GM23338 (cell line): Measurements from ENCODE around the gene PODN. TPM values are rescaled to one million over a fixed set of nuclear protein-coding genes. Genes with fewer than 3 reads are reported as not detected.

Source experiments
- ATAC-seq: fragments of 200-7000 bp; cut with Tn5 transposase; 3 replicates; pipeline ENCODE4 v1.9.1; 2020
- DNase-seq: peaks from one replicate; pipeline ENCODE4 v3.0.0-alpha.2; 2015; ENCODE audit warnings: low spot score
- H2AFZ ChIP-seq: fragments of 200-600 bp; sonication (generic); 2 replicates; pipeline ENCODE4 v1.8.0; 2016; ENCODE audit warnings: antibody characterized with exemption, mild to moderate bottlenecking, moderate library complexity
- H3F3A ChIP-seq: fragments of 200-600 bp; sonication (generic); replicated peaks from 2 replicates; pipeline ENCODE4 v1.8.0; 2017; ENCODE audit warnings: antibody characterized with exemption, mixed run types, low read depth
- H3K27ac ChIP-seq: fragments of 200-600 bp; sonication (generic); 2 replicates; pipeline ENCODE4 v1.6.1; 2016; ENCODE audit warnings: low read depth
- H3K27me3 ChIP-seq: fragments of 200-600 bp; sonication (generic); 2 replicates; pipeline ENCODE4 v1.8.0; 2016; ENCODE audit warnings: mild to moderate bottlenecking, mixed run types, moderate library complexity; ENCODE audit not compliant: insufficient read depth
- H3K36me3 ChIP-seq: fragments of 200-600 bp; sonication (generic); 2 replicates; pipeline ENCODE4 v1.8.0; 2016; ENCODE audit warnings: mild to moderate bottlenecking; ENCODE audit not compliant: insufficient read depth
- H3K4me1 ChIP-seq: fragments of 200-600 bp; sonication (generic); 2 replicates; pipeline ENCODE4 v1.8.0; 2016; ENCODE audit warnings: mild to moderate bottlenecking, moderate library complexity; ENCODE audit not compliant: insufficient read depth
- H3K4me2 ChIP-seq: fragments of 200-600 bp; sonication (generic); 2 replicates; pipeline ENCODE4 v1.7.1; 2017; ENCODE audit warnings: mixed run types
- H3K4me3 ChIP-seq: fragments of 200-600 bp; sonication (generic); 2 replicates; pipeline ENCODE4 v1.6.1; 2016; ENCODE audit warnings: mixed run types
- H3K79me2 ChIP-seq: fragments of 200-600 bp; sonication (generic); replicated peaks from 2 replicates; pipeline ENCODE4 v1.8.0; 2017; ENCODE audit warnings: mild to moderate bottlenecking; ENCODE audit not compliant: insufficient read depth
- H3K9me2 ChIP-seq: fragments of 200-600 bp; sonication (generic); 2 replicates; pipeline ENCODE4 v1.8.0; 2017; ENCODE audit not compliant: insufficient read depth
- H4K20me1 ChIP-seq: fragments of 200-600 bp; sonication (generic); replicated peaks from 2 replicates; pipeline ENCODE4 v1.8.0; 2017; ENCODE audit warnings: mild to moderate bottlenecking; ENCODE audit not compliant: insufficient read depth
- H3K27ac Mint-ChIP-seq: 2 replicates; pipeline ENCODE4 v1.8.0; 2020; ENCODE audit warnings: inconsistent platforms, mild to moderate bottlenecking, moderate library complexity, mixed read lengths
- H3K27me3 Mint-ChIP-seq: 3 replicates; pipeline ENCODE4 v1.8.0; 2022; ENCODE audit warnings: low read depth, mild to moderate bottlenecking, moderate library complexity, mixed read lengths, inconsistent platforms; ENCODE audit not compliant: insufficient read depth, poor library complexity
- H3K36me3 Mint-ChIP-seq: 3 replicates; pipeline ENCODE4 v1.8.0; 2021; ENCODE audit warnings: low read depth, mild to moderate bottlenecking, inconsistent platforms, moderate library complexity, mixed read lengths
- H3K4me1 Mint-ChIP-seq: 3 replicates; pipeline ENCODE4 v1.8.0; 2020; ENCODE audit warnings: mild to moderate bottlenecking, inconsistent platforms, mixed read lengths
- H3K4me3 Mint-ChIP-seq: 3 replicates; pipeline ENCODE4 v1.8.0; 2021; ENCODE audit warnings: moderate library complexity, mild to moderate bottlenecking, inconsistent platforms, mixed read lengths
- H3K9me3 Mint-ChIP-seq: 3 replicates; pipeline ENCODE4 v1.8.0; 2020; ENCODE audit warnings: moderate library complexity, mild to moderate bottlenecking, inconsistent platforms, mixed read lengths
- CREB1 ChIP-seq: fragments of 250-450 bp; sonication (Bioruptor Pico); IDR thresholded peaks from 2 replicates; pipeline ENCODE4 v1.5.0; 2020; ENCODE audit warnings: low read depth, mild to moderate bottlenecking, moderate library complexity
- CTCF ChIP-seq, 2 experiments: fragments of 200-600 bp in 1 of 2; sonication (generic) in 1 of 2; conservative IDR thresholded peaks; 2 replicates each; pipeline versions ENCODE4 v1.5.1 to v1.6.1; 2016 to 2017; ENCODE audit warnings: antibody characterized with exemption in 2 of 2, low read depth in 2 of 2, mild to moderate bottlenecking in 2 of 2, moderate library complexity in 1 of 2
- ETS1 ChIP-seq: IDR thresholded peaks from 2 replicates; pipeline ENCODE4 v1.6.1; 2016; ENCODE audit warnings: antibody characterized with exemption
- EZH2 ChIP-seq: fragments of 200-600 bp; sonication (generic); IDR thresholded peaks from one replicate; pipeline ENCODE4 v1.8.0; 2017; ENCODE audit warnings: antibody characterized with exemption, mild to moderate bottlenecking, low read depth; ENCODE audit not compliant: unreplicated experiment
- EZH2phosphoT487 ChIP-seq: fragments of 200-600 bp; sonication (generic); IDR thresholded peaks from one replicate; pipeline ENCODE4 v1.8.1; 2018; ENCODE audit warnings: antibody characterized with exemption; ENCODE audit not compliant: unreplicated experiment
- POLR2AphosphoS5 ChIP-seq: IDR thresholded peaks from 2 replicates; pipeline ENCODE4 v1.6.1; 2016; ENCODE audit warnings: antibody characterized with exemption, low read depth
- ZNF114 ChIP-seq: fragments of 250-450 bp; sonication (Bioruptor Pico); IDR thresholded peaks from 2 replicates; pipeline ENCODE4 v1.5.0; 2020; ENCODE audit warnings: mild to moderate bottlenecking, moderate library complexity
- ZNF462 ChIP-seq: fragments of 250-450 bp; sonication (Bioruptor Pico); IDR thresholded peaks from 2 replicates; pipeline ENCODE4 v1.5.0; 2020; ENCODE audit warnings: mild to moderate bottlenecking, moderate library complexity
- polyA plus RNA-seq: library from polyadenylated mRNA; unstranded; fragments of >200 nt; fragmentation: Nextera tagmentation; extraction: Ambion mirVana; gene quantifications from 2 replicates; pipeline ENCODE4 v1.2.1, GENCODE V29; 2016
- total RNA-seq: library from RNA; depleted of rRNA; stranded (reverse); fragments of >200 nt; shearing (Covaris generic); gene quantifications from 2 replicates; pipeline ENCODE4 v1.2.3, GENCODE V29; 2014
- TF ChIP-seq, protein P1 (sequence below): IDR thresholded peaks from one replicate; pipeline ENCODE4 v1.6.1; 2018; ENCODE audit warnings: antibody characterized with exemption; ENCODE audit not compliant: unreplicated experiment

The PODN gene
- total and polyA plus RNA-seq, 2 experiments from 2014 or later, result 0.16 to 0.24 TPM

- TF ChIP-seq, protein P1, sequence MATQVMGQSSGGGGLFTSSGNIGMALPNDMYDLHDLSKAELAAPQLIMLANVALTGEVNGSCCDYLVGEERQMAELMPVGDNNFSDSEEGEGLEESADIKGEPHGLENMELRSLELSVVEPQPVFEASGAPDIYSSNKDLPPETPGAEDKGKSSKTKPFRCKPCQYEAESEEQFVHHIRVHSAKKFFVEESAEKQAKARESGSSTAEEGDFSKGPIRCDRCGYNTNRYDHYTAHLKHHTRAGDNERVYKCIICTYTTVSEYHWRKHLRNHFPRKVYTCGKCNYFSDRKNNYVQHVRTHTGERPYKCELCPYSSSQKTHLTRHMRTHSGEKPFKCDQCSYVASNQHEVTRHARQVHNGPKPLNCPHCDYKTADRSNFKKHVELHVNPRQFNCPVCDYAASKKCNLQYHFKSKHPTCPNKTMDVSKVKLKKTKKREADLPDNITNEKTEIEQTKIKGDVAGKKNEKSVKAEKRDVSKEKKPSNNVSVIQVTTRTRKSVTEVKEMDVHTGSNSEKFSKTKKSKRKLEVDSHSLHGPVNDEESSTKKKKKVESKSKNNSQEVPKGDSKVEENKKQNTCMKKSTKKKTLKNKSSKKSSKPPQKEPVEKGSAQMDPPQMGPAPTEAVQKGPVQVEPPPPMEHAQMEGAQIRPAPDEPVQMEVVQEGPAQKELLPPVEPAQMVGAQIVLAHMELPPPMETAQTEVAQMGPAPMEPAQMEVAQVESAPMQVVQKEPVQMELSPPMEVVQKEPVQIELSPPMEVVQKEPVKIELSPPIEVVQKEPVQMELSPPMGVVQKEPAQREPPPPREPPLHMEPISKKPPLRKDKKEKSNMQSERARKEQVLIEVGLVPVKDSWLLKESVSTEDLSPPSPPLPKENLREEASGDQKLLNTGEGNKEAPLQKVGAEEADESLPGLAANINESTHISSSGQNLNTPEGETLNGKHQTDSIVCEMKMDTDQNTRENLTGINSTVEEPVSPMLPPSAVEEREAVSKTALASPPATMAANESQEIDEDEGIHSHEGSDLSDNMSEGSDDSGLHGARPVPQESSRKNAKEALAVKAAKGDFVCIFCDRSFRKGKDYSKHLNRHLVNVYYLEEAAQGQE, result no peak
These were observed 45.7 kb downstream of the PODN start (continued) for GRCh38 chr1:53107570-53108322.

DNA sequence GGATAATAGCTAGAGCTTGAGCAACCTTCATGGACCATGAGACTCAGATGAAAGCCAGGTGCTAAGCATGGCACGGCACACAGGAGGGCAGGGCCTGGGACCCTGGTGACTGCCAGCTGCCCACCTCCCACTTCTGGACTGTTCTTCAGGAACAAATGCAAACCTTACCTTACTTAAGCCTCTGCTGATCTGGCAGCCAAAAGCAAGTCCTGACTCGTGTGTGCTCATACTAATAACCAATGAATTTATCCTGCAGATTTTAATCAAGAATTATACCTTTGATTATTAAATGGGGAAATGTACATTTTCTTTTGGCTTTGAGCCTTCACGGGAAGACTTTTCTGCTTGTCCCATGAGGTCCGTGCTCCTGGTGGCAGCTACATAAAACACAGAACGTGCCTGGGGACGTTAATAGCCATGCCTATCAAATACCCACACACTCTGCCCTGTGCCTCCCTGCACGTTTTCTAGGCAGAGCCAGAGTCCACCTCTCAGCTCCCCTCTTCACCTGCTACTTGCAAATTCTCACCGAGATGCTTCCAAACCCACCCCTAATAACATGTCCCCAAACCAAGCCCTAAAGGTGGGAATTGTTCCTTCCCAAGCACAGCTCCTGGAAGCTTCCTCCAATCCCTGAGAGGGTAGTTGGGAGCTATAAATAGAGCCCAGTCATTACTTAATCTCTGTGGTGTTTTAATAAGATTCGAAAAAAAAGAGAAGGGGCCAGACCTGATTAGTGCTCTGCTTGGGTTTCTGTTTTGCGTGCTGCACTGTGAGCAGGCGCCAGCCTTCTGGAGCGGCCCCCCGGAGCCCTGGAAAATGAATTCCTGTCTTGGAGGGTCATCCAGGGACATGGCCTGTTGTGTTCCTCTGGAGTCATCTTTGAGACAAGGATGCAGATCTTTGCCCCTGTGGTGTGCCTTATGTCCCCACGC is 46.9 kb downstream of the PODN start:
- ATAC-seq (no peak), DNase-seq (no peak)
- 0 out of 3 replicates have a peak, but pooled peaks cover 5% of the 10 kb centered on the region for H3K9me3 Mint-ChIP-seq
- peaks cover 9% of the 10 kb centered on the region for H3K27me3 Mint-ChIP-seq
- Histone ChIP-seq H3K4me1 (peaks cover 9% of the 10 kb centered on the region), H4K20me1 (no peaks in the 10 kb centered on the region), H2AFZ (no peak overlapping the region), H3F3A (no peaks in the 10 kb centered on the region), H3K79me2 (no peaks in the 10 kb centered on the region), H3K9me2 (no peaks in the 10 kb centered on the region), H3K27ac (no peak overlapping the region), H3K4me2 (0 out of 2 replicates have a peak overlapping the region, but pooled peaks have one; percentile 23), H3K27me3 (no peaks in the 10 kb centered on the region), H3K4me3 (no peak overlapping the region), H3K36me3 (no peaks in the 10 kb centered on the region)
- H3K36me3 Mint-ChIP-seq, result no peaks in the 10 kb centered on the region; the same call in 2 of the 3 replicates
- H3K27ac Mint-ChIP-seq, result no peak overlapping the region
- peaks cover 18% of the 10 kb centered on the region for H3K4me1 Mint-ChIP-seq
- no peak overlapping the region for H3K4me3 Mint-ChIP-seq
- no peak for TF ChIP-seq POLR2AphosphoS5
- no peak for TF ChIP-seq ZNF462 (CRISPR knock-in tag)
- no peak for TF ChIP-seq ETS1
- TF ChIP-seq CREB1 (CRISPR knock-in tag), result no peak
- no peak for TF ChIP-seq CTCF (conservative IDR thresholded peaks at IDR 0.05; ENCODE audit: low read depth in 2 of 2)
- TF ChIP-seq EZH2phosphoT487, result no peak
- no peak for TF ChIP-seq EZH2
- no peak for TF ChIP-seq ZNF114
